NCI-H2196 (cell line): ENCODE measurements around the gene CD46.

Experiments used
- DNase-seq: peaks from one replicate; lab custom pipeline; 2025; ENCODE audit not compliant: unreplicated experiment; lab: John Stamatoyannopoulos, UW

Gene CD46

DNA sequence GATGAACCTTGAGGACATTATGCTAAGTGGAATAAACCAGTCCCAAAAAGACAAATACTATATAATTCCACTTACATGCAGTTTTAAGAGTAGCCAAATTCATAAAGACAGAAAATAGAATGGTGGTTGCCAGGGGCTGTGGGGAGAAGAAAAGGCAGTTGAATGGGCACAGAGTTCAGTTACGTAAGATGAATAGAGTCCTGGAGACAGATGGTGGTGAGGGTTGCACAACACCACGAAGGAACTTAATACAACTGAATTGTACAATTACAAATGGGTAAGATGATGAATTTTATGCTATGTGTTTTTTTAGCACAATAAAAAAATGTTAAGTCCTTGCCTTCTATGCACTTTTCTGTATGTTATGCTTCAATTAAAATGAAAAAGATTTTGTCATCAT lies 92.5 kb downstream of the CD46 start:
- DNase-seq: no peak
